ENCODE data around the gene RPS26. TPM values are rescaled to one million over a fixed set of nuclear protein-coding genes. Genes with fewer than 3 reads are reported as not detected.

The RPS26 gene
- total and polyA plus RNA-seq, 9 of the 15 experiments (the other 6 are each of a cell fraction or from before 2014, with no cell fraction given), result 70.2 to 1,589 (median 852) TPM

DNA sequence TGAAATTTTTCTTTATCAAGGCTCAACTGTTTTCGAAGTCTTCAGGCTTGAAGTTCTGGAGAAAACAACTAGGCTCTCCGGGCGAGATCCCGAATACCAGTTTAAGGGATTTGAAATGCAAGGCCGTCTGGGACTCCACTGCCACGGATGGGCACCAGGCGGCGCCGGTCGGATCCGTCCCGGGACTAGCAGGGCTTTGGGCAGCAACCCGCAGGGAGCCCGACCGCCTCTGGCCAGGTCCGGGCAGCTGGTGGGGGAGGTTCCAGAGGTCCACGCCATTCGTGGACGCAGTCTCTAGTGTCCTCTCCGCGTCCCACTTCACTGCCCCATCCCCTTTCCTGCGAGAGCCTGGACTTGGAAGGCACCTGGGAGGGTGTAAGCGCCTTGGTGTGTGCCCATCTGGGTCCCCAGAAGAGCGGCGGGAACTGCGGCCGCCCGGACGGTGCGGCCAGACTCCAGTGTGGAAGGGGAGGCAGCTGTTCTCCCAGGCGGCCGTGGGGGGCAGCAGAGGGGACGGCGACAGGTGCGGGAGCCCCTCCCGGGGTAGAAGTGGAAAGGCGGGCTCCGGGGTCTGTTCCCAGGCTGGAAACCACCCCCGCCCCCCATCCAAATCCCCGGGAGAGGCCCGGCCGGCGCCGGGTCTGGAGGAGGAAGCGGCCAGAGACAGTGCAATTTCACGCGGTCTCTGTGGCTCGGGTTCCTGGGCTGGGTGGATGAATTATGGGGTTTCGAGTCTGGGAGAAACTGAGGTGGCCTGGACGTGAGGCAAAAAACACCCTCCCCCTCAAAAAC is 37.4 kb downstream of the RPS26 start (continued):
- TF ChIP-seq, protein P1, sequence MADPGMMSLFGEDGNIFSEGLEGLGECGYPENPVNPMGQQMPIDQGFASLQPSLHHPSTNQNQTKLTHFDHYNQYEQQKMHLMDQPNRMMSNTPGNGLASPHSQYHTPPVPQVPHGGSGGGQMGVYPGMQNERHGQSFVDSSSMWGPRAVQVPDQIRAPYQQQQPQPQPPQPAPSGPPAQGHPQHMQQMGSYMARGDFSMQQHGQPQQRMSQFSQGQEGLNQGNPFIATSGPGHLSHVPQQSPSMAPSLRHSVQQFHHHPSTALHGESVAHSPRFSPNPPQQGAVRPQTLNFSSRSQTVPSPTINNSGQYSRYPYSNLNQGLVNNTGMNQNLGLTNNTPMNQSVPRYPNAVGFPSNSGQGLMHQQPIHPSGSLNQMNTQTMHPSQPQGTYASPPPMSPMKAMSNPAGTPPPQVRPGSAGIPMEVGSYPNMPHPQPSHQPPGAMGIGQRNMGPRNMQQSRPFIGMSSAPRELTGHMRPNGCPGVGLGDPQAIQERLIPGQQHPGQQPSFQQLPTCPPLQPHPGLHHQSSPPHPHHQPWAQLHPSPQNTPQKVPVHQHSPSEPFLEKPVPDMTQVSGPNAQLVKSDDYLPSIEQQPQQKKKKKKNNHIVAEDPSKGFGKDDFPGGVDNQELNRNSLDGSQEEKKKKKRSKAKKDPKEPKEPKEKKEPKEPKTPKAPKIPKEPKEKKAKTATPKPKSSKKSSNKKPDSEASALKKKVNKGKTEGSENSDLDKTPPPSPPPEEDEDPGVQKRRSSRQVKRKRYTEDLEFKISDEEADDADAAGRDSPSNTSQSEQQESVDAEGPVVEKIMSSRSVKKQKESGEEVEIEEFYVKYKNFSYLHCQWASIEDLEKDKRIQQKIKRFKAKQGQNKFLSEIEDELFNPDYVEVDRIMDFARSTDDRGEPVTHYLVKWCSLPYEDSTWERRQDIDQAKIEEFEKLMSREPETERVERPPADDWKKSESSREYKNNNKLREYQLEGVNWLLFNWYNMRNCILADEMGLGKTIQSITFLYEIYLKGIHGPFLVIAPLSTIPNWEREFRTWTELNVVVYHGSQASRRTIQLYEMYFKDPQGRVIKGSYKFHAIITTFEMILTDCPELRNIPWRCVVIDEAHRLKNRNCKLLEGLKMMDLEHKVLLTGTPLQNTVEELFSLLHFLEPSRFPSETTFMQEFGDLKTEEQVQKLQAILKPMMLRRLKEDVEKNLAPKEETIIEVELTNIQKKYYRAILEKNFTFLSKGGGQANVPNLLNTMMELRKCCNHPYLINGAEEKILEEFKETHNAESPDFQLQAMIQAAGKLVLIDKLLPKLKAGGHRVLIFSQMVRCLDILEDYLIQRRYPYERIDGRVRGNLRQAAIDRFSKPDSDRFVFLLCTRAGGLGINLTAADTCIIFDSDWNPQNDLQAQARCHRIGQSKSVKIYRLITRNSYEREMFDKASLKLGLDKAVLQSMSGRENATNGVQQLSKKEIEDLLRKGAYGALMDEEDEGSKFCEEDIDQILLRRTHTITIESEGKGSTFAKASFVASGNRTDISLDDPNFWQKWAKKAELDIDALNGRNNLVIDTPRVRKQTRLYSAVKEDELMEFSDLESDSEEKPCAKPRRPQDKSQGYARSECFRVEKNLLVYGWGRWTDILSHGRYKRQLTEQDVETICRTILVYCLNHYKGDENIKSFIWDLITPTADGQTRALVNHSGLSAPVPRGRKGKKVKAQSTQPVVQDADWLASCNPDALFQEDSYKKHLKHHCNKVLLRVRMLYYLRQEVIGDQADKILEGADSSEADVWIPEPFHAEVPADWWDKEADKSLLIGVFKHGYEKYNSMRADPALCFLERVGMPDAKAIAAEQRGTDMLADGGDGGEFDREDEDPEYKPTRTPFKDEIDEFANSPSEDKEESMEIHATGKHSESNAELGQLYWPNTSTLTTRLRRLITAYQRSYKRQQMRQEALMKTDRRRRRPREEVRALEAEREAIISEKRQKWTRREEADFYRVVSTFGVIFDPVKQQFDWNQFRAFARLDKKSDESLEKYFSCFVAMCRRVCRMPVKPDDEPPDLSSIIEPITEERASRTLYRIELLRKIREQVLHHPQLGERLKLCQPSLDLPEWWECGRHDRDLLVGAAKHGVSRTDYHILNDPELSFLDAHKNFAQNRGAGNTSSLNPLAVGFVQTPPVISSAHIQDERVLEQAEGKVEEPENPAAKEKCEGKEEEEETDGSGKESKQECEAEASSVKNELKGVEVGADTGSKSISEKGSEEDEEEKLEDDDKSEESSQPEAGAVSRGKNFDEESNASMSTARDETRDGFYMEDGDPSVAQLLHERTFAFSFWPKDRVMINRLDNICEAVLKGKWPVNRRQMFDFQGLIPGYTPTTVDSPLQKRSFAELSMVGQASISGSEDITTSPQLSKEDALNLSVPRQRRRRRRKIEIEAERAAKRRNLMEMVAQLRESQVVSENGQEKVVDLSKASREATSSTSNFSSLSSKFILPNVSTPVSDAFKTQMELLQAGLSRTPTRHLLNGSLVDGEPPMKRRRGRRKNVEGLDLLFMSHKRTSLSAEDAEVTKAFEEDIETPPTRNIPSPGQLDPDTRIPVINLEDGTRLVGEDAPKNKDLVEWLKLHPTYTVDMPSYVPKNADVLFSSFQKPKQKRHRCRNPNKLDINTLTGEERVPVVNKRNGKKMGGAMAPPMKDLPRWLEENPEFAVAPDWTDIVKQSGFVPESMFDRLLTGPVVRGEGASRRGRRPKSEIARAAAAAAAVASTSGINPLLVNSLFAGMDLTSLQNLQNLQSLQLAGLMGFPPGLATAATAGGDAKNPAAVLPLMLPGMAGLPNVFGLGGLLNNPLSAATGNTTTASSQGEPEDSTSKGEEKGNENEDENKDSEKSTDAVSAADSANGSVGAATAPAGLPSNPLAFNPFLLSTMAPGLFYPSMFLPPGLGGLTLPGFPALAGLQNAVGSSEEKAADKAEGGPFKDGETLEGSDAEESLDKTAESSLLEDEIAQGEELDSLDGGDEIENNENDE (IDR thresholded peaks at IDR 0.05; ENCODE audit: low read depth, low read length), result no peak
- TF ChIP-seq L3MBTL2 (IDR thresholded peaks at IDR 0.05) (no peak), ZNF589 (CRISPR knock-in tag; IDR thresholded peaks at IDR 0.05; ENCODE audit: low read depth) (0 out of 2 replicates have a peak, but pooled peaks have one; percentile 43), ZKSCAN1 (IDR thresholded peaks at IDR 0.05; ENCODE audit: low read depth, low read length) (no peak)
- TF ChIP-seq, protein P2, sequence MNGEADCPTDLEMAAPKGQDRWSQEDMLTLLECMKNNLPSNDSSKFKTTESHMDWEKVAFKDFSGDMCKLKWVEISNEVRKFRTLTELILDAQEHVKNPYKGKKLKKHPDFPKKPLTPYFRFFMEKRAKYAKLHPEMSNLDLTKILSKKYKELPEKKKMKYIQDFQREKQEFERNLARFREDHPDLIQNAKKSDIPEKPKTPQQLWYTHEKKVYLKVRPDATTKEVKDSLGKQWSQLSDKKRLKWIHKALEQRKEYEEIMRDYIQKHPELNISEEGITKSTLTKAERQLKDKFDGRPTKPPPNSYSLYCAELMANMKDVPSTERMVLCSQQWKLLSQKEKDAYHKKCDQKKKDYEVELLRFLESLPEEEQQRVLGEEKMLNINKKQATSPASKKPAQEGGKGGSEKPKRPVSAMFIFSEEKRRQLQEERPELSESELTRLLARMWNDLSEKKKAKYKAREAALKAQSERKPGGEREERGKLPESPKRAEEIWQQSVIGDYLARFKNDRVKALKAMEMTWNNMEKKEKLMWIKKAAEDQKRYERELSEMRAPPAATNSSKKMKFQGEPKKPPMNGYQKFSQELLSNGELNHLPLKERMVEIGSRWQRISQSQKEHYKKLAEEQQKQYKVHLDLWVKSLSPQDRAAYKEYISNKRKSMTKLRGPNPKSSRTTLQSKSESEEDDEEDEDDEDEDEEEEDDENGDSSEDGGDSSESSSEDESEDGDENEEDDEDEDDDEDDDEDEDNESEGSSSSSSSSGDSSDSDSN (IDR thresholded peaks at IDR 0.05; ENCODE audit: borderline replicate concordance in 1 of 2, low read depth in 2 of 2, low read length in 2 of 2), result peak in 1 of 2 experiments; percentile 57; a peak in 1 of 4 replicates
- TF ChIP-seq, protein P3, sequence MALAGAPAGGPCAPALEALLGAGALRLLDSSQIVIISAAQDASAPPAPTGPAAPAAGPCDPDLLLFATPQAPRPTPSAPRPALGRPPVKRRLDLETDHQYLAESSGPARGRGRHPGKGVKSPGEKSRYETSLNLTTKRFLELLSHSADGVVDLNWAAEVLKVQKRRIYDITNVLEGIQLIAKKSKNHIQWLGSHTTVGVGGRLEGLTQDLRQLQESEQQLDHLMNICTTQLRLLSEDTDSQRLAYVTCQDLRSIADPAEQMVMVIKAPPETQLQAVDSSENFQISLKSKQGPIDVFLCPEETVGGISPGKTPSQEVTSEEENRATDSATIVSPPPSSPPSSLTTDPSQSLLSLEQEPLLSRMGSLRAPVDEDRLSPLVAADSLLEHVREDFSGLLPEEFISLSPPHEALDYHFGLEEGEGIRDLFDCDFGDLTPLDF (CRISPR knock-in tag; IDR thresholded peaks at IDR 0.05), result no peak
- TF ChIP-seq, protein P4, sequence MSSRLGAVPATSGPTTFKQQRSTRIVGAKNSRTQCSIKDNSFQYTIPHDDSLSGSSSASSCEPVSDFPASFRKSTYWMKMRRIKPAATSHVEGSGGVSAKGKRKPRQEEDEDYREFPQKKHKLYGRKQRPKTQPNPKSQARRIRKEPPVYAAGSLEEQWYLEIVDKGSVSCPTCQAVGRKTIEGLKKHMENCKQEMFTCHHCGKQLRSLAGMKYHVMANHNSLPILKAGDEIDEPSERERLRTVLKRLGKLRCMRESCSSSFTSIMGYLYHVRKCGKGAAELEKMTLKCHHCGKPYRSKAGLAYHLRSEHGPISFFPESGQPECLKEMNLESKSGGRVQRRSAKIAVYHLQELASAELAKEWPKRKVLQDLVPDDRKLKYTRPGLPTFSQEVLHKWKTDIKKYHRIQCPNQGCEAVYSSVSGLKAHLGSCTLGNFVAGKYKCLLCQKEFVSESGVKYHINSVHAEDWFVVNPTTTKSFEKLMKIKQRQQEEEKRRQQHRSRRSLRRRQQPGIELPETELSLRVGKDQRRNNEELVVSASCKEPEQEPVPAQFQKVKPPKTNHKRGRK (tag; IDR thresholded peaks at IDR 0.05), result no peak
